NOMO-1 (cell line): ENCODE data around the gene KLK2.
A peak's percentile ranks its signal among the peaks of the same experiment; 100 is the strongest.

ENCODE experiments used
- DNase-seq, 2 experiments: peaks; one replicate each; lab custom pipeline; 2025; ENCODE audit not compliant: unreplicated experiment in 2 of 2; lab: John Stamatoyannopoulos, UW

The KLK2 gene

GRCh38 chr19:50921426-50922316, 48.4 kb downstream of the KLK2 start:
- DNase-seq = no peak

DNA sequence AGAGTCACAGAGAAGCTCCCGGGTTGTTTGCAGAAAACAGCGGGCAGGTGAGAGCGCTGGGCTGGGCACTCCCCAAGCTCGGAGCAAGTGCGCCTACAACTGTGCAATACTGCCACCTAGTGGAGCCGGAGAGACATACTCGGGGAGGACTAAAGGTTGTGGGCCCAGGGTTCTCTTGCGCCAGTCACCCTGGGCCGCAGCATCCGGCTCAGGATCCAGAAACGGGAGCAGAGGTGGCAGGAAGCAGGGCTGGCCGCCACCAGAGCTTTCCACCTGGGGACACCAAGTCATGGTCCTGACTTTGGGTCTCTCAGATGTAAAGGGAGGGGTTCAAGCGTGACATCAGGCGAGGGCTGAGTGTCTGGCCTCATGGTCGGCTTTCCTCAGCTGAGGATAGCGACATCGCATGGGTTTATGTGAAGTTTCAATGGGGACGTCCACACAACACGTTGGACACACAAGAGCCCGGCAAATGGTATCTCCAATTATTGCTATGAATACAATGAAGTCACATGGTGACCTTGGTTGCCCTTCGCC, 49.1 kb downstream of the KLK2 start:
- DNase-seq = peak; percentile 77 to 83

DNA sequence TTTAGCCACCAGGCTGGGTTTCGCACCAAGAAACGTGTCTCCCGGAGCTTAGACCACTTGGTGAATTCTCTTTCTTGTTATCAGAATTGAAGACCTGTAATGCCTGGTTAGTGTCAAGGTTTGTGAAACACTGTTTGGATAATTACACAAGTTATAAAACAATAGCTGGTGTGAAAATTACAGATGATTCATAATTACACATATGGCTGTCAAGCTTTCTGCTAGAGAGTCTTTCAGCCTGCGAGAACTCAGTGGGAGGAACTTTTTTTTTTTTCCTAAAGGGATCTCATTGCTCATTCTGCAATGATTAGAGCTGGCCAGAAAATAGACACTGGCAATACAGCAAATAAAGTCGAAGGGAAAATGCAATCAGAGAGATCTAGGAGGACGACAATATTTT, 51.3 kb downstream of the KLK2 start:
- no peak for DNase-seq

GRCh38 chr19:50925734-50926133, 52.5 kb downstream of the KLK2 start:
- DNase-seq = no peak

GRCh38 chr19:50926144-50926543, 52.9 kb downstream of the KLK2 start:
- DNase-seq = no peak

DNA sequence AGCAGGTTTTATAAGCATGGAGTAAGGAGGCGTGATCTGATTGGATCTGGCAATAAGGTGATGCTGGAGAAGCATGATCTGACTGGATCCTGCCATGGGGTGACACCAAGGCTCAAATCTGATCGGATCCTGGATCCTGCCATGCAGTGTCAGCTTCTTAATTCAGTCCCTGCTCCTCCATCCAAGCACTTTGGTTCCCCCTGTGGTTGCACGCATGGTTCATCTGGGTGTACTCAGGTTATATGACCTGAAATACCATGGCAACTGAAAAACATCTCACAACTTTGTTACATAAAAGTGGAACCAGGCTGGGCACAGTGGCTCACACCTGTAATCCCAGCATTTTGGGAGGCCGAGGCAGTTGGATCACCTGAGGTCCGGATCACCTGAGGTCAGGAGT, 55.6 kb downstream of the KLK2 start:
- DNase-seq = no peak
